ENCODE data around the gene ITGB1.

DNA sequence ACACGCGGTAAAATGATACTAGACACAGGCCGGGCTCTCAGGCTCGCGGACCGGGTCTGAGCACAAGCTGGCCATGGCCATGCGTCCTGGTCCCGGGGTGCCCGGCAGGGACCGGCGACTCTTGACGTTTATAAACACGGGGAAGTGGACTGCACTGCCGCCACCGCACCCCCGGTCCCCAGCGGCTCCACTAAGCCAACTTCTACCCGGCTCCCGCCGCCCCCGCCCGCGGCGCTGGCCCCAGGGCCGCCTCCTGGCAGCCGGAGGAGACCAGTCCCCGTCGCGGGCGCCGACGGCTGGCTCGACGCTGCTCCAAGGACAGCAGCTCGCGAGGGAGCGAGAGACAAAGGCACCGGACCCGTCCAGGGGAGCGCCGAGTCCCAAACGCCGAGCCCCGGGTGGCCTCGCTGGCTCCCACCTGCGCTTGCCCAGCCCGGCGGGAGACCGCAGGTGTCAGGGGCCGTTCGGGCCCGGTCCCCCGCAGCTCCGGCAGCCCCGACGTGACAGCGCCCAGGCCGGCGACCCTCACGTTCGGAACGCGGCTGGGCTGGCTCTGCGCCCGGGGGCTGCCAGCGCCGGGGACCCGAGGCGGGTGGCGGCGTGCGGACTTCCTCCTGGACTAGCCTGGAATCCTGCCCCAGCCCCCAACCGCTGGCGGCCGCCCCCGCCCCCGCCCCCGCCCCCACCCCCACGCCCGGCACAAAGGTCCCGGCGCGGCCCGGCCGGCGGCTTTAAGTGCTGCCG, 517 bp downstream of the ITGB1 start:
- TF ChIP-seq, protein P1, sequence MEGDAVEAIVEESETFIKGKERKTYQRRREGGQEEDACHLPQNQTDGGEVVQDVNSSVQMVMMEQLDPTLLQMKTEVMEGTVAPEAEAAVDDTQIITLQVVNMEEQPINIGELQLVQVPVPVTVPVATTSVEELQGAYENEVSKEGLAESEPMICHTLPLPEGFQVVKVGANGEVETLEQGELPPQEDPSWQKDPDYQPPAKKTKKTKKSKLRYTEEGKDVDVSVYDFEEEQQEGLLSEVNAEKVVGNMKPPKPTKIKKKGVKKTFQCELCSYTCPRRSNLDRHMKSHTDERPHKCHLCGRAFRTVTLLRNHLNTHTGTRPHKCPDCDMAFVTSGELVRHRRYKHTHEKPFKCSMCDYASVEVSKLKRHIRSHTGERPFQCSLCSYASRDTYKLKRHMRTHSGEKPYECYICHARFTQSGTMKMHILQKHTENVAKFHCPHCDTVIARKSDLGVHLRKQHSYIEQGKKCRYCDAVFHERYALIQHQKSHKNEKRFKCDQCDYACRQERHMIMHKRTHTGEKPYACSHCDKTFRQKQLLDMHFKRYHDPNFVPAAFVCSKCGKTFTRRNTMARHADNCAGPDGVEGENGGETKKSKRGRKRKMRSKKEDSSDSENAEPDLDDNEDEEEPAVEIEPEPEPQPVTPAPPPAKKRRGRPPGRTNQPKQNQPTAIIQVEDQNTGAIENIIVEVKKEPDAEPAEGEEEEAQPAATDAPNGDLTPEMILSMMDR (IDR thresholded peaks at IDR 0.05) = no peak
- no peak for TF ChIP-seq POLR2A (IDR thresholded peaks at IDR 0.05)
- TF ChIP-seq POLR2AphosphoS5 (IDR thresholded peaks at IDR 0.05; ENCODE audit: insufficient read depth in 1 of 2, low read depth in 1 of 2) = no peak
